ENCODE data around the gene ZMYND8.

ZMYND8 gene

GRCh38 chr20:47251154-47252020 lies 105.1 kb downstream of the ZMYND8 start:
- ATAC-seq (ENCODE audit: insufficient read depth, low read depth) (no peak), DNase-seq (no peak)
- Histone ChIP-seq H3K9ac (ENCODE audit: low read depth, low read length) (no peak overlapping the region), H3K4me3 (ENCODE audit: low read depth in 1 of 2, low read length in 2 of 2) (no peak overlapping the region), H4K20me1 (ENCODE audit: insufficient read depth, low read length) (peaks cover 13% of the 10 kb centered on the region), H3K9me3 (ENCODE audit: insufficient read depth, low read length, severe bottlenecking) (no peaks in the 10 kb centered on the region), H3K27ac (ENCODE audit: low read length) (no peak overlapping the region), H3K4me1 (ENCODE audit: insufficient read depth, low read length) (no peaks in the 10 kb centered on the region), H3K79me2 (ENCODE audit: insufficient read depth, low read length) (0 out of 2 replicates have a peak, but pooled peaks cover 3% of the 10 kb centered on the region), H3K4me2 (ENCODE audit: insufficient read depth, low read length) (no peak overlapping the region), H3K27me3 (ENCODE audit: insufficient read depth, low read length, poor library complexity) (no peaks in the 10 kb centered on the region), H2AFZ (ENCODE audit: low read depth, low read length) (no peak overlapping the region), H3K36me3 (ENCODE audit: insufficient read depth, low read length) (peaks cover 87% of the 10 kb centered on the region)
- TF ChIP-seq CTCF (IDR thresholded peaks at IDR 0.05; ENCODE audit: borderline replicate concordance, extremely low read depth, low read length, poor library complexity, severe bottlenecking) (no peak), EZH2 (IDR thresholded peaks at IDR 0.05; ENCODE audit: borderline replicate concordance, low read depth, low read length, severe bottlenecking) (no peak)

GRCh38 chr20:47250360-47250759 lies 106.1 kb downstream of the ZMYND8 start:
- H3K36me3 ChIP-seq (ENCODE audit: insufficient read depth, low read length): peaks cover 93% of the 10 kb centered on the region
- H4K20me1 ChIP-seq (ENCODE audit: insufficient read depth, low read length): peaks cover 13% of the 10 kb centered on the region
- TF ChIP-seq CTCF (IDR thresholded peaks at IDR 0.05; ENCODE audit: borderline replicate concordance, extremely low read depth, low read length, poor library complexity, severe bottlenecking): no peak
- no peak for TF ChIP-seq EZH2 (IDR thresholded peaks at IDR 0.05; ENCODE audit: borderline replicate concordance, low read depth, low read length, severe bottlenecking)
- H3K4me1 ChIP-seq (ENCODE audit: insufficient read depth, low read length): no peaks in the 10 kb centered on the region
- H3K27ac ChIP-seq (ENCODE audit: low read length): no peak overlapping the region
- no peak overlapping the region for H3K4me2 ChIP-seq (ENCODE audit: insufficient read depth, low read length)
- H3K27me3 ChIP-seq (ENCODE audit: insufficient read depth, low read length, poor library complexity): no peaks in the 10 kb centered on the region
- no peak overlapping the region for H3K9ac ChIP-seq (ENCODE audit: low read depth, low read length)
- no peaks in the 10 kb centered on the region for H3K9me3 ChIP-seq (ENCODE audit: insufficient read depth, low read length, severe bottlenecking)
- no peak overlapping the region for H3K4me3 ChIP-seq (ENCODE audit: low read depth in 1 of 2, low read length in 2 of 2)
- H3K79me2 ChIP-seq (ENCODE audit: insufficient read depth, low read length): 0 out of 2 replicates have a peak, but pooled peaks cover 3% of the 10 kb centered on the region
- no peak for DNase-seq
- H2AFZ ChIP-seq (ENCODE audit: low read depth, low read length): no peak overlapping the region
- ATAC-seq (ENCODE audit: insufficient read depth, low read depth): no peak

- DNase-seq: no peak
- Histone ChIP-seq H3K79me2 (ENCODE audit: insufficient read depth, low read length) (0 out of 2 replicates have a peak, but pooled peaks cover 3% of the 10 kb centered on the region), H3K4me2 (ENCODE audit: insufficient read depth, low read length) (no peak overlapping the region), H3K9ac (ENCODE audit: low read depth, low read length) (no peak overlapping the region), H3K4me3 (ENCODE audit: low read depth in 1 of 2, low read length in 2 of 2) (no peak overlapping the region), H3K36me3 (ENCODE audit: insufficient read depth, low read length) (peaks cover 95% of the 10 kb centered on the region), H3K9me3 (ENCODE audit: insufficient read depth, low read length, severe bottlenecking) (no peaks in the 10 kb centered on the region), H4K20me1 (ENCODE audit: insufficient read depth, low read length) (peaks cover 13% of the 10 kb centered on the region), H3K27ac (ENCODE audit: low read length) (no peak overlapping the region), H2AFZ (ENCODE audit: low read depth, low read length) (no peak overlapping the region), H3K4me1 (ENCODE audit: insufficient read depth, low read length) (no peaks in the 10 kb centered on the region), H3K27me3 (ENCODE audit: insufficient read depth, low read length, poor library complexity) (no peaks in the 10 kb centered on the region)
- no peak for ATAC-seq (ENCODE audit: insufficient read depth, low read depth)
- TF ChIP-seq CTCF (IDR thresholded peaks at IDR 0.05; ENCODE audit: borderline replicate concordance, extremely low read depth, low read length, poor library complexity, severe bottlenecking): no peak
- no peak for TF ChIP-seq EZH2 (IDR thresholded peaks at IDR 0.05; ENCODE audit: borderline replicate concordance, low read depth, low read length, severe bottlenecking)
Observed at GRCh38 chr20:47249913-47250312, 106.6 kb downstream of the ZMYND8 start.

Measured in DND-41 (cell line).